ENCODE data around the gene GLIS2. TPM values are rescaled to one million over a fixed set of nuclear protein-coding genes. Genes with fewer than 3 reads are reported as not detected.

The GLIS2 gene
- total and polyA plus RNA-seq, 4 donors: 0.68 to 1.4 (median 1.1) TPM

DNA sequence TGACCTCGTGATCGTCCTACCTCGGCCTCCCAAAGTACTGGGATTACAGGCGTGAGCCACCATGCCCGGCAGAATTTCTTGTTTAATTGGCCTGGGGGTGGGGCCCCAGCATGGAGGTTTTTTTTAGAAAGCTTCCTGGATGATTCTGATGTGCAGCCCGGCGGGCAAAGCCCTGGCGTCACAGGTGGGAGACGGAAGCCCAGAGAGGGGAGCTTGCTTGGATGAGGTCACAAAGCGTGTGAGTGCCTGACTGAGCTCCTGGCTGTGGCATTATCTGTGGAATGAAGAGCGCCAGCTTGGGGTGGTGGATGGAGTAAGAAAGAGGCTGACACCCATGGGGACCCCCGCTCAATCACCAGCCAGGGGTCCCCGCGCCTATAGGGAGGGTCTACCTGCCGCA is 59.9 kb downstream of the GLIS2 start:
- DNase-seq (ENCODE audit: low spot score): no peak
- Histone ChIP-seq H3K27ac (ENCODE audit: low read depth in 1 of 2, low read length in 2 of 2) (peak overlapping the region; percentile 87 to 95), H3K27me3 (ENCODE audit: control insufficient read depth in 4 of 4, insufficient read depth in 4 of 4, low read length in 3 of 4) (no peaks in the 10 kb centered on the region), H3K9me3 (ENCODE audit: control insufficient read depth in 4 of 4, low read length in 3 of 4) (no peaks in the 10 kb centered on the region), H3K4me3 (ENCODE audit: low read depth in 1 of 3, low read length in 3 of 3) (peak overlapping the region in 1 of 3 donors; percentile 19), H3K36me3 (ENCODE audit: control insufficient read depth in 4 of 4, insufficient read depth in 3 of 4, low read depth in 1 of 4, low read length in 3 of 4) (peaks cover 0 to 2% (median 0%) of the 10 kb centered on the region in 4 donors), H3K9ac (ENCODE audit: low read depth in 1 of 2, low read length in 2 of 2) (peak overlapping the region; percentile 48 to 70), H3K4me1 (ENCODE audit: control insufficient read depth in 4 of 4, insufficient read depth in 4 of 4, low read length in 3 of 4) (peaks cover 22 to 83% (median 62%) of the 10 kb centered on the region in 4 donors)
- 64% methylated on average over 15 of the region's 15 CpGs for WGBS
- TF ChIP-seq TAF1 (conservative IDR thresholded peaks at IDR 0.05): no peak
- TF ChIP-seq, protein P1, sequence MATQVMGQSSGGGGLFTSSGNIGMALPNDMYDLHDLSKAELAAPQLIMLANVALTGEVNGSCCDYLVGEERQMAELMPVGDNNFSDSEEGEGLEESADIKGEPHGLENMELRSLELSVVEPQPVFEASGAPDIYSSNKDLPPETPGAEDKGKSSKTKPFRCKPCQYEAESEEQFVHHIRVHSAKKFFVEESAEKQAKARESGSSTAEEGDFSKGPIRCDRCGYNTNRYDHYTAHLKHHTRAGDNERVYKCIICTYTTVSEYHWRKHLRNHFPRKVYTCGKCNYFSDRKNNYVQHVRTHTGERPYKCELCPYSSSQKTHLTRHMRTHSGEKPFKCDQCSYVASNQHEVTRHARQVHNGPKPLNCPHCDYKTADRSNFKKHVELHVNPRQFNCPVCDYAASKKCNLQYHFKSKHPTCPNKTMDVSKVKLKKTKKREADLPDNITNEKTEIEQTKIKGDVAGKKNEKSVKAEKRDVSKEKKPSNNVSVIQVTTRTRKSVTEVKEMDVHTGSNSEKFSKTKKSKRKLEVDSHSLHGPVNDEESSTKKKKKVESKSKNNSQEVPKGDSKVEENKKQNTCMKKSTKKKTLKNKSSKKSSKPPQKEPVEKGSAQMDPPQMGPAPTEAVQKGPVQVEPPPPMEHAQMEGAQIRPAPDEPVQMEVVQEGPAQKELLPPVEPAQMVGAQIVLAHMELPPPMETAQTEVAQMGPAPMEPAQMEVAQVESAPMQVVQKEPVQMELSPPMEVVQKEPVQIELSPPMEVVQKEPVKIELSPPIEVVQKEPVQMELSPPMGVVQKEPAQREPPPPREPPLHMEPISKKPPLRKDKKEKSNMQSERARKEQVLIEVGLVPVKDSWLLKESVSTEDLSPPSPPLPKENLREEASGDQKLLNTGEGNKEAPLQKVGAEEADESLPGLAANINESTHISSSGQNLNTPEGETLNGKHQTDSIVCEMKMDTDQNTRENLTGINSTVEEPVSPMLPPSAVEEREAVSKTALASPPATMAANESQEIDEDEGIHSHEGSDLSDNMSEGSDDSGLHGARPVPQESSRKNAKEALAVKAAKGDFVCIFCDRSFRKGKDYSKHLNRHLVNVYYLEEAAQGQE (IDR thresholded peaks at IDR 0.05): peak; percentile 11
- TF ChIP-seq SP1 (IDR thresholded peaks at IDR 0.05): no peak
- TF ChIP-seq EGR1 (IDR thresholded peaks at IDR 0.05; ENCODE audit: low read depth in 2 of 2): no peak
- TF ChIP-seq, protein P2, sequence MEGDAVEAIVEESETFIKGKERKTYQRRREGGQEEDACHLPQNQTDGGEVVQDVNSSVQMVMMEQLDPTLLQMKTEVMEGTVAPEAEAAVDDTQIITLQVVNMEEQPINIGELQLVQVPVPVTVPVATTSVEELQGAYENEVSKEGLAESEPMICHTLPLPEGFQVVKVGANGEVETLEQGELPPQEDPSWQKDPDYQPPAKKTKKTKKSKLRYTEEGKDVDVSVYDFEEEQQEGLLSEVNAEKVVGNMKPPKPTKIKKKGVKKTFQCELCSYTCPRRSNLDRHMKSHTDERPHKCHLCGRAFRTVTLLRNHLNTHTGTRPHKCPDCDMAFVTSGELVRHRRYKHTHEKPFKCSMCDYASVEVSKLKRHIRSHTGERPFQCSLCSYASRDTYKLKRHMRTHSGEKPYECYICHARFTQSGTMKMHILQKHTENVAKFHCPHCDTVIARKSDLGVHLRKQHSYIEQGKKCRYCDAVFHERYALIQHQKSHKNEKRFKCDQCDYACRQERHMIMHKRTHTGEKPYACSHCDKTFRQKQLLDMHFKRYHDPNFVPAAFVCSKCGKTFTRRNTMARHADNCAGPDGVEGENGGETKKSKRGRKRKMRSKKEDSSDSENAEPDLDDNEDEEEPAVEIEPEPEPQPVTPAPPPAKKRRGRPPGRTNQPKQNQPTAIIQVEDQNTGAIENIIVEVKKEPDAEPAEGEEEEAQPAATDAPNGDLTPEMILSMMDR (IDR thresholded peaks at IDR 0.05; ENCODE audit: low read depth, low read length, missing input control): no peak
- no peak for TF ChIP-seq RAD21 (IDR thresholded peaks at IDR 0.05)
- TF ChIP-seq HNF4A (conservative IDR thresholded peaks at IDR 0.05): no peak
- TF ChIP-seq NR2F2 (IDR thresholded peaks at IDR 0.05): no peak

DNA sequence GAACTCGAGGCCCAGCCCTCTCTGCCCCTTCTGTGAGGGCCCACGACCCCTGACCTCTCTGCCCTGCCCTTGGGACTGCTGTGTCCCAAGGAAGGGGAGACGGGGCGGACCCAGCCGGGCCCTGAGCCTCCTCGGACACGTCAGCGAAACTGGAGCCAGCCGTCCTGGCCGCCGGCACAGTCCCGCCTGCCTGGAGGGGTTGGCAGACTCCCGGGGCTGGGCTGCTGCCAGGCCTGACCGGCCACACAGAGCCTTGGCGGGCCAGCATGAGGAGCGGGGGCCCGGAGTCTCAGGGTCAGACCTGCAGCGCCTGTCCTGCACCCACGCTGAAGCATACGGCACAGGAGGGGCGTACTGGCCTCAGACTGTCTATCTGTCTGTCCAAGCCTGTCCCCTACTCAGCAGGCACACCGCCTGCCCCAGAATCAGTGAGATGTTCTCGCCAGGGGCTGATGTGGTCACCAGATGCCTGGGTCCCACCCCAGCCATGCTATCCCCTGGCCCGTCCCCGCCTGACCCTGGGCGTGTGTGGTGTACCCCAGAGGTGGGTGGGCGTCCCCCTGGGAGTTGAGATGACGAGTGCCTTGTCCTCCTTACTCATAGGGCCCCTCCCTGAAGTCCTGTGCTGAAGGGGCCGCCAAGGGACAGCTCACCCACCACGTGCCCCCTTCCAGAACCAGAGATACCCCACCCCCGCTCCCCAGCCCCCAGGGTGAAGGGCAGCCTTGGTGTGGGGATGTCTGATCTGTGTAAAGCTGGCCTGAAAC is 60.4 kb downstream of the GLIS2 start:
- H3K27me3 ChIP-seq (ENCODE audit: control insufficient read depth in 4 of 4, insufficient read depth in 4 of 4, low read length in 3 of 4): no peaks in the 10 kb centered on the region
- H3K36me3 ChIP-seq (ENCODE audit: control insufficient read depth in 4 of 4, insufficient read depth in 3 of 4, low read depth in 1 of 4, low read length in 3 of 4): peaks cover 0 to 5% (median 2%) of the 10 kb centered on the region in 4 donors
- whole genome bisulfite sequencing: 34% methylated on average over 31 of the region's 31 CpGs
- H3K4me1 ChIP-seq (ENCODE audit: control insufficient read depth in 4 of 4, insufficient read depth in 4 of 4, low read length in 3 of 4): peaks cover 22 to 81% (median 59%) of the 10 kb centered on the region in 4 donors
- peak overlapping the region; percentile 87 to 95 for H3K27ac ChIP-seq (ENCODE audit: low read depth in 1 of 2, low read length in 2 of 2)
- no peak for DNase-seq (ENCODE audit: low spot score)
- no peaks in the 10 kb centered on the region for H3K9me3 ChIP-seq (ENCODE audit: control insufficient read depth in 4 of 4, low read length in 3 of 4)
- H3K4me3 ChIP-seq (ENCODE audit: low read depth in 1 of 3, low read length in 3 of 3): peak overlapping the region in 1 of 3 donors; percentile 19
- peak overlapping the region; percentile 48 to 70 for H3K9ac ChIP-seq (ENCODE audit: low read depth in 1 of 2, low read length in 2 of 2)
- TF ChIP-seq, protein P3, sequence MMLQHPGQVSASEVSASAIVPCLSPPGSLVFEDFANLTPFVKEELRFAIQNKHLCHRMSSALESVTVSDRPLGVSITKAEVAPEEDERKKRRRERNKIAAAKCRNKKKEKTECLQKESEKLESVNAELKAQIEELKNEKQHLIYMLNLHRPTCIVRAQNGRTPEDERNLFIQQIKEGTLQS (IDR thresholded peaks at IDR 0.05): no peak
- TF ChIP-seq, protein P4, sequence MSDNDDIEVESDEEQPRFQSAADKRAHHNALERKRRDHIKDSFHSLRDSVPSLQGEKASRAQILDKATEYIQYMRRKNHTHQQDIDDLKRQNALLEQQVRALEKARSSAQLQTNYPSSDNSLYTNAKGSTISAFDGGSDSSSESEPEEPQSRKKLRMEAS (IDR thresholded peaks at IDR 0.05): no peak
- TF ChIP-seq NR2F2 (IDR thresholded peaks at IDR 0.05) (peak; percentile 78), FOXA1 (IDR thresholded peaks at IDR 0.05) (no peak), YY1 (IDR thresholded peaks at IDR 0.05) (no peak), RAD21 (IDR thresholded peaks at IDR 0.05) (peak in 1 of 2 donors; percentile 27), FOXA2 (IDR thresholded peaks at IDR 0.05) (no peak), JUND (IDR thresholded peaks at IDR 0.05) (no peak), EGR1 (IDR thresholded peaks at IDR 0.05; ENCODE audit: low read depth in 2 of 2) (no peak), GABPA (IDR thresholded peaks at IDR 0.05 in 1 of 2, conservative IDR thresholded peaks at IDR 0.05 in 1 of 2) (no peak), TAF1 (conservative IDR thresholded peaks at IDR 0.05) (no peak), HNF4A (conservative IDR thresholded peaks at IDR 0.05) (peak; percentile 64)
- TF ChIP-seq, protein P2 (IDR thresholded peaks at IDR 0.05; ENCODE audit: low read depth, low read length, missing input control): no peak
- TF ChIP-seq, protein P5, sequence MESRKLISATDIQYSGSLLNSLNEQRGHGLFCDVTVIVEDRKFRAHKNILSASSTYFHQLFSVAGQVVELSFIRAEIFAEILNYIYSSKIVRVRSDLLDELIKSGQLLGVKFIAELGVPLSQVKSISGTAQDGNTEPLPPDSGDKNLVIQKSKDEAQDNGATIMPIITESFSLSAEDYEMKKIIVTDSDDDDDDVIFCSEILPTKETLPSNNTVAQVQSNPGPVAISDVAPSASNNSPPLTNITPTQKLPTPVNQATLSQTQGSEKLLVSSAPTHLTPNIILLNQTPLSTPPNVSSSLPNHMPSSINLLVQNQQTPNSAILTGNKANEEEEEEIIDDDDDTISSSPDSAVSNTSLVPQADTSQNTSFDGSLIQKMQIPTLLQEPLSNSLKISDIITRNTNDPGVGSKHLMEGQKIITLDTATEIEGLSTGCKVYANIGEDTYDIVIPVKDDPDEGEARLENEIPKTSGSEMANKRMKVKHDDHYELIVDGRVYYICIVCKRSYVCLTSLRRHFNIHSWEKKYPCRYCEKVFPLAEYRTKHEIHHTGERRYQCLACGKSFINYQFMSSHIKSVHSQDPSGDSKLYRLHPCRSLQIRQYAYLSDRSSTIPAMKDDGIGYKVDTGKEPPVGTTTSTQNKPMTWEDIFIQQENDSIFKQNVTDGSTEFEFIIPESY (IDR thresholded peaks at IDR 0.05): no peak

Data from liver (tissue), 9 donors.